Lower lobe of right lung (tissue), 2 donors: ENCODE results near the gene LRRC2. TPM values are rescaled to one million over a fixed set of nuclear protein-coding genes. Genes with fewer than 3 reads are reported as not detected.

Source experiments
- ATAC-seq, 2 donors: fragments of 200-7000 bp; cut with Tn5 transposase; one replicate each; pipeline ENCODE4 v1.9.1; 2020 to 2022; ENCODE audit warnings: mild to moderate bottlenecking in 2 of 2, moderate library complexity in 2 of 2
- DNase-seq: peaks from one replicate; pipeline ENCODE4 v3.0.0-alpha.2; 2020
- H3K27ac ChIP-seq: fragments of 200-600 bp; one replicate; pipeline ENCODE4 v1.8.0; 2022
- H3K27me3 ChIP-seq: fragments of 200-600 bp; one replicate; pipeline ENCODE4 v1.8.0; 2022; ENCODE audit warnings: low read depth
- H3K36me3 ChIP-seq: fragments of 200-600 bp; one replicate; pipeline ENCODE4 v1.8.0; 2022; ENCODE audit warnings: mild to moderate bottlenecking
- H3K4me1 ChIP-seq: fragments of 200-600 bp; one replicate; pipeline ENCODE4 v1.8.0; 2022
- H3K4me3 ChIP-seq: fragments of 200-600 bp; one replicate; pipeline ENCODE4 v1.8.0; 2022; ENCODE audit warnings: mild to moderate bottlenecking
- H3K9me3 ChIP-seq: fragments of 200-600 bp; one replicate; pipeline ENCODE4 v1.8.0; 2022
- intact Hi-C: fragments of 100-400 bp; cut with DNase I; formaldehyde crosslinking; loops from one replicate; pipeline ENCODE4 v1.11.0; 2022
- total RNA-seq: library from RNA; stranded (reverse); fragmentation: NEBNext Ultra II Directional; extraction: Animal tissue kit (Norgen Biotek cat#: 25700); gene quantifications from one replicate; pipeline ENCODE4 v1.2.1, GENCODE V29; 2021
- TF ChIP-seq, protein P1 (sequence below): fragments of 200-600 bp; IDR thresholded peaks from one replicate; pipeline ENCODE4 v1.8.0; 2022; ENCODE audit warnings: antibody characterized with exemption, mild to moderate bottlenecking
- donor health status: DM: no; HTN: yes; CAD: no; lungs with severe emphysema.

LRRC2 gene
- total RNA-seq, 1 donor from 2014 or later: 1.2 TPM

GRCh38 chr3:46558184-46559043, 7.7 kb downstream of the LRRC2 start:
- Histone ChIP-seq H3K4me3 (peak overlapping the region; percentile 41), H3K36me3 (no peaks in the 10 kb centered on the region), H3K4me1 (peaks cover 4% of the 10 kb centered on the region), H3K27me3 (no peaks in the 10 kb centered on the region), H3K9me3 (no peaks in the 10 kb centered on the region), H3K27ac (peak overlapping the region; percentile 15)
- peak; percentile 87 for DNase-seq
- TF ChIP-seq, protein P1, sequence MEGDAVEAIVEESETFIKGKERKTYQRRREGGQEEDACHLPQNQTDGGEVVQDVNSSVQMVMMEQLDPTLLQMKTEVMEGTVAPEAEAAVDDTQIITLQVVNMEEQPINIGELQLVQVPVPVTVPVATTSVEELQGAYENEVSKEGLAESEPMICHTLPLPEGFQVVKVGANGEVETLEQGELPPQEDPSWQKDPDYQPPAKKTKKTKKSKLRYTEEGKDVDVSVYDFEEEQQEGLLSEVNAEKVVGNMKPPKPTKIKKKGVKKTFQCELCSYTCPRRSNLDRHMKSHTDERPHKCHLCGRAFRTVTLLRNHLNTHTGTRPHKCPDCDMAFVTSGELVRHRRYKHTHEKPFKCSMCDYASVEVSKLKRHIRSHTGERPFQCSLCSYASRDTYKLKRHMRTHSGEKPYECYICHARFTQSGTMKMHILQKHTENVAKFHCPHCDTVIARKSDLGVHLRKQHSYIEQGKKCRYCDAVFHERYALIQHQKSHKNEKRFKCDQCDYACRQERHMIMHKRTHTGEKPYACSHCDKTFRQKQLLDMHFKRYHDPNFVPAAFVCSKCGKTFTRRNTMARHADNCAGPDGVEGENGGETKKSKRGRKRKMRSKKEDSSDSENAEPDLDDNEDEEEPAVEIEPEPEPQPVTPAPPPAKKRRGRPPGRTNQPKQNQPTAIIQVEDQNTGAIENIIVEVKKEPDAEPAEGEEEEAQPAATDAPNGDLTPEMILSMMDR: peak; percentile 63
- ATAC-seq: peak; percentile 97 to 98
- intact Hi-C loops: no loop called here

DNA sequence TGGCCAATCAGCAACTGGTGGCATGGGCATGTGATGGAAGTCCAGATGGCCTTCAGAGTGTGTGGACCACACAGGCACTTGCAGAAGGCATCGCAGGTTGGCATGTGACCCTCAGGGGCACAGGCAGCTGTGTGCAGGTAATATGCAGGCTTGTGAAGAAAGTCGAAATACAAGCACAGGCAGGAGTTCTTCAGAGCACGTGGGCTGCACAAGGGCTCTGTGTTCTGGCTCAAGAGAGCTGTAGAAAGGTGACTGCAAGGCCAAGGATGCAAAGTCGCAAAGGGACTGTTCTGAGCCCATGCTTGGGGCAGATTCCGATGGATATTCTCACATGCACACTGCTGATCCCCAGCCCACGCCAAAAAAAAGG, 8.3 kb downstream of the LRRC2 start:
- ATAC-seq: peak in 1 of 2 donors; percentile 9
- Histone ChIP-seq H3K4me1 (peaks cover 4% of the 10 kb centered on the region), H3K27me3 (no peaks in the 10 kb centered on the region), H3K9me3 (no peaks in the 10 kb centered on the region), H3K4me3 (no peak overlapping the region), H3K27ac (no peak overlapping the region), H3K36me3 (no peaks in the 10 kb centered on the region)
- intact Hi-C loops: no loop called here
- TF ChIP-seq, protein P1: no peak
- DNase-seq: no peak

- DNase-seq (no peak), ATAC-seq (no peak)
- Histone ChIP-seq H3K4me1 (peaks cover 3% of the 10 kb centered on the region), H3K27ac (no peak overlapping the region), H3K27me3 (no peaks in the 10 kb centered on the region), H3K9me3 (no peaks in the 10 kb centered on the region), H3K4me3 (no peak overlapping the region), H3K36me3 (no peaks in the 10 kb centered on the region)
- intact Hi-C loops: no loop called here
- TF ChIP-seq, protein P1: no peak
Observed at GRCh38 chr3:46553154-46553553, 12.9 kb downstream of the LRRC2 start.

DNA sequence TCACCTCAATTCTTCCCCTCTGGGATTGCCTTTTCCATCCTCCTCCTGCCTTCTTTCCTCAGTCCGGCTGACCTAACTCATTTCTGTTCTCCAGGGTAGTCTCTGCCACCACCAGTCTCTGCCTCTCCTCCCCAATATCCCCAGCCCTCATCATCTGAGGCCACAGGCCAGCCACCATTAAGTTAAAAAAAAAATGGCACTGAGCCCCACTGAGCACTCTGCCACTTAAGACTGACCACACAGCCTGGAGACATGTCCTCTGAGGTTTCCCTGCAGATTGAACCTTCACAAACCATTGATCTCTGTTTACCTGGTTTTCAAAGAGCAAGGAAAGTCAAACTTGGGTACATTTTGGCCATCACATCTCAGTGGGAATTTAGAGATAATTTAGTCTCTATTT, 13.6 kb downstream of the LRRC2 start:
- ATAC-seq (no peak), DNase-seq (no peak)
- no peaks in the 10 kb centered on the region for H3K9me3 ChIP-seq
- no peak overlapping the region for H3K4me3 ChIP-seq
- H3K4me1 ChIP-seq: no peaks in the 10 kb centered on the region
- intact Hi-C loops: no loop called here
- TF ChIP-seq, protein P1: no peak
- H3K27me3 ChIP-seq: no peaks in the 10 kb centered on the region
- no peak overlapping the region for H3K27ac ChIP-seq
- no peaks in the 10 kb centered on the region for H3K36me3 ChIP-seq

GRCh38 chr3:46551615-46552014, 14.5 kb downstream of the LRRC2 start:
- intact Hi-C loops: no loop called here
- Histone ChIP-seq H3K27ac (no peak overlapping the region), H3K4me1 (no peaks in the 10 kb centered on the region), H3K9me3 (no peaks in the 10 kb centered on the region), H3K4me3 (no peak overlapping the region), H3K36me3 (no peaks in the 10 kb centered on the region), H3K27me3 (no peaks in the 10 kb centered on the region)
- no peak for DNase-seq
- no peak for ATAC-seq
- TF ChIP-seq, protein P1: no peak
